ENCODE data around the gene C6orf62.
"Not testable (repeated sequence)": the region's sequence is repeated elsewhere in the genome, so short reads cannot be mapped to it uniquely, and the experiment has no call there.

The C6orf62 gene

GRCh38 chr6:24720604-24721460 is 1.9 kb upstream of the C6orf62 start:
- TF ChIP-seq CTCF (IDR thresholded peaks at IDR 0.05; ENCODE audit: insufficient read depth, low read length) (no peak), REST (IDR thresholded peaks at IDR 0.05; ENCODE audit: insufficient replicate concordance, low read depth) (peak; percentile 69), GABPA (IDR thresholded peaks at IDR 0.05; ENCODE audit: low read depth) (peak; percentile 72), POLR2AphosphoS5 (IDR thresholded peaks at IDR 0.05; ENCODE audit: low read depth) (peak; percentile 93), SPI1 (IDR thresholded peaks at IDR 0.05; ENCODE audit: borderline replicate concordance, low read depth) (peak; percentile 82)

GRCh38 chr6:24720131-24720603 is 1.2 kb upstream of the C6orf62 start:
- Histone ChIP-seq H3K27ac (replicated peaks) (peak overlapping the region; percentile 96), H3K27me3 (ENCODE audit: insufficient read depth, poor library complexity, severe bottlenecking) (no peaks in the 10 kb centered on the region), H3K4me3 (replicated peaks; ENCODE audit: insufficient read depth, low read length) (peak overlapping the region; percentile 83)
- TF ChIP-seq SPI1 (IDR thresholded peaks at IDR 0.05; ENCODE audit: borderline replicate concordance, low read depth) (no peak), POLR2AphosphoS5 (IDR thresholded peaks at IDR 0.05; ENCODE audit: low read depth) (no peak), CTCF (IDR thresholded peaks at IDR 0.05; ENCODE audit: insufficient read depth, low read length) (no peak), GABPA (IDR thresholded peaks at IDR 0.05; ENCODE audit: low read depth) (no peak), REST (IDR thresholded peaks at IDR 0.05; ENCODE audit: insufficient replicate concordance, low read depth) (no peak)
- DNase-seq (ENCODE audit: low read depth in 1 of 2, low spot score in 1 of 2): peak in 1 of 2 experiments; percentile 57

More at GRCh38 chr6:24720604-24721460, 1.9 kb upstream of the C6orf62 start:
- Histone ChIP-seq H3K27ac (replicated peaks) (peak overlapping the region; percentile 96), H3K4me3 (replicated peaks; ENCODE audit: insufficient read depth, low read length) (peak overlapping the region; percentile 83), H3K27me3 (ENCODE audit: insufficient read depth, poor library complexity, severe bottlenecking) (no peaks in the 10 kb centered on the region)
- DNase-seq (ENCODE audit: low read depth in 1 of 2, low spot score in 1 of 2): peak; percentile 100

GRCh38 chr6:24718449-24719124 is 367 bp downstream of the C6orf62 start:
- no peak for DNase-seq (ENCODE audit: low read depth in 1 of 2, low spot score in 1 of 2)
- Histone ChIP-seq H3K4me3 (replicated peaks; ENCODE audit: insufficient read depth, low read length) (peak overlapping the region; percentile 83), H3K27ac (replicated peaks) (peak overlapping the region; percentile 96), H3K27me3 (ENCODE audit: insufficient read depth, poor library complexity, severe bottlenecking) (no peaks in the 10 kb centered on the region)
- TF ChIP-seq REST (IDR thresholded peaks at IDR 0.05; ENCODE audit: insufficient replicate concordance, low read depth) (no peak), POLR2AphosphoS5 (IDR thresholded peaks at IDR 0.05; ENCODE audit: low read depth) (no peak), SPI1 (IDR thresholded peaks at IDR 0.05; ENCODE audit: borderline replicate concordance, low read depth) (no peak), GABPA (IDR thresholded peaks at IDR 0.05; ENCODE audit: low read depth) (no peak), CTCF (IDR thresholded peaks at IDR 0.05; ENCODE audit: insufficient read depth, low read length) (no peak)

- peak overlapping the region; percentile 83; the same call in 1 of the 2 replicates for H3K4me3 ChIP-seq (replicated peaks; ENCODE audit: insufficient read depth, low read length)
- DNase-seq (ENCODE audit: low read depth in 1 of 2, low spot score in 1 of 2); H3K27me3 ChIP-seq (ENCODE audit: insufficient read depth, poor library complexity, severe bottlenecking); H3K27ac ChIP-seq (replicated peaks): not testable (repeated sequence)
Measured at GRCh38 chr6:24716602-24717148, 2.3 kb downstream of the C6orf62 start.

Data from HL-60 (cell line).